Testis (tissue), 2 donors: ENCODE results near the gene SLC25A29.

Experiments used
- CTCF ChIP-seq, 3 experiments: fragments of 450-650 bp in 2 of 3; fragments of 200-600 bp in 1 of 3; sonication (generic) in 1 of 3; IDR thresholded peaks; one replicate each; pipeline ENCODE4 v1.5.1; 2016 to 2019; ENCODE audit warnings: antibody characterized with exemption in 3 of 3, mild to moderate bottlenecking in 2 of 3, moderate library complexity in 1 of 3
- POLR2A ChIP-seq: fragments of 450-650 bp; IDR thresholded peaks from one replicate; pipeline ENCODE4 v1.6.1; 2017; ENCODE audit warnings: antibody characterized with exemption, mild to moderate bottlenecking, moderate library complexity

GRCh38 chr14:100274250-100274649 lies 32.0 kb downstream of the SLC25A29 start:
- TF ChIP-seq CTCF (IDR thresholded peaks at IDR 0.05): no peak
- TF ChIP-seq POLR2A: no peak
